GM19099 (cell line): ENCODE data around the gene ADPGK.

Source experiments
- POLR2A ChIP-seq: IDR thresholded peaks from 3 replicates; pipeline ENCODE4 v1.6.1; 2011; ENCODE audit warnings: low read depth; ENCODE audit not compliant: insufficient read length; ENCODE audit errors: extremely low read depth

ADPGK gene

GRCh38 chr15:72778796-72779195 lies 4.8 kb downstream of the ADPGK start:
- no peak for TF ChIP-seq POLR2A

GRCh38 chr15:72774696-72775383 lies 8.7 kb downstream of the ADPGK start:
- TF ChIP-seq POLR2A = no peak

GRCh38 chr15:72771329-72771725 lies 12.2 kb downstream of the ADPGK start:
- TF ChIP-seq POLR2A = no peak

GRCh38 chr15:72770673-72771328 lies 12.8 kb downstream of the ADPGK start:
- no peak for TF ChIP-seq POLR2A

GRCh38 chr15:72766780-72767179 lies 16.8 kb downstream of the ADPGK start:
- no peak for TF ChIP-seq POLR2A

- TF ChIP-seq POLR2A = no peak
These were observed 17.5 kb downstream of the ADPGK start for GRCh38 chr15:72766025-72766424.

- TF ChIP-seq POLR2A = no peak
These were observed 18.9 kb downstream of the ADPGK start for GRCh38 chr15:72764656-72765055.

- no peak for TF ChIP-seq POLR2A
These were observed 22.8 kb downstream of the ADPGK start for GRCh38 chr15:72760590-72761260.

GRCh38 chr15:72758182-72758581 lies 25.4 kb downstream of the ADPGK start:
- no peak for TF ChIP-seq POLR2A

- no peak for TF ChIP-seq POLR2A
These were observed 29.5 kb downstream of the ADPGK start for GRCh38 chr15:72754096-72754495.

GRCh38 chr15:72751751-72752455 lies 31.7 kb downstream of the ADPGK start:
- no peak for TF ChIP-seq POLR2A

- TF ChIP-seq POLR2A = no peak
These were observed 33.9 kb downstream of the ADPGK start for GRCh38 chr15:72749700-72750099.

GRCh38 chr15:72740219-72740618 lies 43.3 kb downstream of the ADPGK start:
- TF ChIP-seq POLR2A = no peak

- no peak for TF ChIP-seq POLR2A
These were observed 45.8 kb downstream of the ADPGK start for GRCh38 chr15:72737723-72738122.

GRCh38 chr15:72737061-72737460 lies 46.5 kb downstream of the ADPGK start:
- TF ChIP-seq POLR2A = no peak
